Ovary (tissue), 3 donors: Measurements from ENCODE around the gene MIB1.

ENCODE experiments used
- CTCF ChIP-seq, 3 donors: fragments of 450-650 bp in 2 of 3; fragments of 200-600 bp in 1 of 3; IDR thresholded peaks; one replicate each; pipeline versions ENCODE4 v1.5.1 to v1.8.0; 2016 to 2022; ENCODE audit warnings: antibody characterized with exemption in 3 of 3, mild to moderate bottlenecking in 1 of 3
- EP300 ChIP-seq: sonication (generic); formaldehyde crosslinking; IDR thresholded peaks from one replicate; pipeline ENCODE4 v1.6.1; 2017; ENCODE audit warnings: antibody characterized with exemption
- POLR2A ChIP-seq: fragments of 450-650 bp; IDR thresholded peaks from one replicate; pipeline ENCODE4 v1.6.1; 2017; ENCODE audit warnings: antibody characterized with exemption, mild to moderate bottlenecking, moderate library complexity
- donor health status: DM: no; HTN: no; CAD: no.

- TF ChIP-seq CTCF (IDR thresholded peaks at IDR 0.05) (no peak), POLR2A (no peak), EP300 (no peak)
Observed at GRCh38 chr18:21900605-21901352, 160.2 kb downstream of the MIB1 start.
